Right atrium auricular region (tissue), 2 donors: ENCODE data around the gene KRCC1. TPM values are rescaled to one million over a fixed set of nuclear protein-coding genes. Genes with fewer than 3 reads are reported as not detected.
A peak's percentile ranks its signal among the peaks of the same experiment; 100 is the strongest.

Experiments
- DNase-seq: peaks from one replicate; pipeline ENCODE4 v3.0.0-alpha.2; 2019; ENCODE audit warnings: low spot score
- H3K27ac ChIP-seq, 2 donors: fragments of 200-600 bp; sonication (generic); 1 replicate in 1 of 2; 2 replicates in 1 of 2; pipeline ENCODE4 v1.5.1; 2016 to 2019
- H3K27me3 ChIP-seq, 2 donors: fragments of 200-600 bp; sonication (generic); one replicate each; pipeline versions ENCODE4 v1.5.1 to v1.6.0; 2017 to 2019
- H3K36me3 ChIP-seq: fragments of 200-600 bp; sonication (generic); one replicate; pipeline ENCODE4 v1.5.1; 2016
- H3K4me1 ChIP-seq, 2 donors: fragments of 200-600 bp; sonication (generic); one replicate each; pipeline versions ENCODE4 v1.5.1 to v1.6.0; 2017 to 2019
- H3K4me3 ChIP-seq, 2 donors: fragments of 200-600 bp; sonication (generic); 1 replicate in 1 of 2; 2 replicates in 1 of 2; pipeline ENCODE4 v1.5.1; 2017 to 2019; ENCODE audit warnings: mild to moderate bottlenecking in 1 of 2, moderate library complexity in 1 of 2
- H3K9me3 ChIP-seq, 2 donors: fragments of 200-600 bp; sonication (generic); one replicate each; pipeline ENCODE4 v1.5.1; 2019
- total RNA-seq, 2 donors: library from RNA; depleted of rRNA; stranded (reverse); fragments of >200 nt; gene quantifications; one replicate each; pipeline ENCODE4 v1.1.0, GENCODE V29; 2016
- TF ChIP-seq, protein P1 (sequence below), 2 donors: fragments of 200-600 bp; sonication (generic); IDR thresholded peaks; one replicate each; pipeline ENCODE4 v1.5.1; 2019; ENCODE audit warnings: antibody characterized with exemption in 2 of 2

KRCC1 gene
- total RNA-seq, 2 donors from 2014 or later, result 20.6 to 27.5 TPM

DNA sequence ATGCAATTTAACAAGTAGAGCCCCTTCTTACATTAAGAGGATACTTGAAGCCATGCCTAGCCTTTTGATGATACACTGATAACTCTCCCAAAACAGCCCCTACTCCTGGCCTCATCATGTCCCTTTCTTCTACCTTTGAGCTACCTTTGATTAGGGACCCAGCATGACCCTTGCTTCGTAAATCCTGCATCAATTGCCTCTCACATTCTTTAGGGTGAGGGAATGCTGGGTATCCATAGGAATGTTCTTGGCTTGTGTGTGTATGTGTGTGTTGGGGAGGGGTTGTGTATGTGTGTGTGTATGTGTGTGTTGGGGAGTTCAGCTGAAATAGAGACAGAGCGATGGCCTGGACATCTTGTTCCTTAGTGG, 5.3 kb upstream of the KRCC1 start:
- TF ChIP-seq, protein P1, sequence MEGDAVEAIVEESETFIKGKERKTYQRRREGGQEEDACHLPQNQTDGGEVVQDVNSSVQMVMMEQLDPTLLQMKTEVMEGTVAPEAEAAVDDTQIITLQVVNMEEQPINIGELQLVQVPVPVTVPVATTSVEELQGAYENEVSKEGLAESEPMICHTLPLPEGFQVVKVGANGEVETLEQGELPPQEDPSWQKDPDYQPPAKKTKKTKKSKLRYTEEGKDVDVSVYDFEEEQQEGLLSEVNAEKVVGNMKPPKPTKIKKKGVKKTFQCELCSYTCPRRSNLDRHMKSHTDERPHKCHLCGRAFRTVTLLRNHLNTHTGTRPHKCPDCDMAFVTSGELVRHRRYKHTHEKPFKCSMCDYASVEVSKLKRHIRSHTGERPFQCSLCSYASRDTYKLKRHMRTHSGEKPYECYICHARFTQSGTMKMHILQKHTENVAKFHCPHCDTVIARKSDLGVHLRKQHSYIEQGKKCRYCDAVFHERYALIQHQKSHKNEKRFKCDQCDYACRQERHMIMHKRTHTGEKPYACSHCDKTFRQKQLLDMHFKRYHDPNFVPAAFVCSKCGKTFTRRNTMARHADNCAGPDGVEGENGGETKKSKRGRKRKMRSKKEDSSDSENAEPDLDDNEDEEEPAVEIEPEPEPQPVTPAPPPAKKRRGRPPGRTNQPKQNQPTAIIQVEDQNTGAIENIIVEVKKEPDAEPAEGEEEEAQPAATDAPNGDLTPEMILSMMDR (IDR thresholded peaks at IDR 0.05), result no peak
- no peaks in the 10 kb centered on the region for H3K9me3 ChIP-seq
- H3K36me3 ChIP-seq, result no peaks in the 10 kb centered on the region
- no peak overlapping the region for H3K27ac ChIP-seq
- DNase-seq, result no peak
- no peaks in the 10 kb centered on the region for H3K27me3 ChIP-seq
- H3K4me1 ChIP-seq, result peaks cover 0 to 4% of the 10 kb centered on the region in 2 donors
- no peak overlapping the region for H3K4me3 ChIP-seq

DNA sequence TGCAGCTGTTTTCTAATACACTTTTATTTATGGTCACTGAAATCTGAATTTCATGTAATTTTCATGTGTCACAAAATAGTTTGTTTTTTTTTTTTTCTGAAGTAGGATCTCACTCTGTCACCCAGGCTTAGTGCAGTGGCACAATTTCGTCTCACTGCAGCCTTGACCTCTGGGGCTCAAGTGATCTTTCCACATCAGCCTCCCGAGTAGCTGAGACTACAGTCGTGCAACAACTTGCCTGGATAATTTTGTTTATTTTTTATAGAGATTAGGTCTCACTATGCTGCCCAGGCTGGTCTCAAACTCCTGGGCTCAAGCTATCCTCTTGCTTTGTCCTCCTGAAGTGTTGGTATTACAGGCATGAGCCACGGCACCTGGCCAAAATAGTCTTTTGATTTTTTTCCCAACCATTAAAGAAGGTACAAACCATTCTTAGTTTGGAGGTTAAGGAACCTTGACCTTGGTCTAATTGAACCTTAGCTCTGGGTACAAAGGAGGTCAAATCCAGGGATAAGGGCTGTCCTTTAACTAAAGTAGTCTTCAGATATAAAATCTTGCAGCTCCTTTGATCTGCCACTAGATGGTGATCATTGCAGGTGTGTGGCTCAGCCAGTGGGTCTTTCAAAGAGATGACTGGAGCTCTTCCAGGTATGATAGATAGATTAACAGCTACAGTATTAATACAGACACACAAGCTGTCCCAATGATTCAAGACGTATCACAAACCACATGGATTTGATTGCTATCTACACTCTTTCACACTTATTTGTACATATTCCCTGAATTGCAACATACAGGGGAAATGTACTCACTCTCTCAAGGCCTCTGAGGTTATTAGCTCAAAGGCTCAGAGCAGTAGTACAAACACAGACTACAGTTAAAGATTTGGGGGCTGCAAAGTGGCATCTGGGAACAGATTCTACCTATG, 4.7 kb upstream of the KRCC1 start:
- Histone ChIP-seq H3K27ac (no peak overlapping the region), H3K36me3 (no peaks in the 10 kb centered on the region), H3K9me3 (no peaks in the 10 kb centered on the region), H3K27me3 (no peaks in the 10 kb centered on the region), H3K4me3 (no peak overlapping the region), H3K4me1 (peaks cover 0 to 5% of the 10 kb centered on the region in 2 donors)
- peak; percentile 38 for DNase-seq
- TF ChIP-seq, protein P1 (IDR thresholded peaks at IDR 0.05), result peak; percentile 75 to 85

DNA sequence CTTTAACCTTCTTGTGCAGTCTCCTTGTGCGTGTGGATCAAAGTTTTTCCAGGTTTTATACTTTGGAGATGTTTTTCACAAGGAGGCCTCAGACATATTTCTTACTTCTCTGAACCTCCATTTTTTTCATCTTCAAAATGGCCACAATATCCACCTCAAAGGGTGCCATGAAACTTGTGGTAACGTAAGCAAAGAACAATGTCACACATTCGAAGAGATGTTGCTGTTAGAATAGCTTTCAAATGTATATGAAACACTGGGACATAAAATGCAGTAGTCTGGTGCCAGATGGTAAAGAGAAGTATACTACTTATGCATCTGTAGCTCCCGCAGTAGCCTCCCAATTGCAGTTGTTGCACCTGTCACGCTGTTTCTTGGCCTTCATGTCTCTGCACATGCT, 2.6 kb upstream of the KRCC1 start:
- DNase-seq, result no peak
- Histone ChIP-seq H3K27me3 (no peaks in the 10 kb centered on the region), H3K9me3 (no peaks in the 10 kb centered on the region), H3K4me3 (no peak overlapping the region), H3K27ac (no peak overlapping the region), H3K4me1 (peaks cover 0 to 21% of the 10 kb centered on the region in 2 donors), H3K36me3 (no peaks in the 10 kb centered on the region)
- TF ChIP-seq, protein P1 (IDR thresholded peaks at IDR 0.05), result no peak

DNA sequence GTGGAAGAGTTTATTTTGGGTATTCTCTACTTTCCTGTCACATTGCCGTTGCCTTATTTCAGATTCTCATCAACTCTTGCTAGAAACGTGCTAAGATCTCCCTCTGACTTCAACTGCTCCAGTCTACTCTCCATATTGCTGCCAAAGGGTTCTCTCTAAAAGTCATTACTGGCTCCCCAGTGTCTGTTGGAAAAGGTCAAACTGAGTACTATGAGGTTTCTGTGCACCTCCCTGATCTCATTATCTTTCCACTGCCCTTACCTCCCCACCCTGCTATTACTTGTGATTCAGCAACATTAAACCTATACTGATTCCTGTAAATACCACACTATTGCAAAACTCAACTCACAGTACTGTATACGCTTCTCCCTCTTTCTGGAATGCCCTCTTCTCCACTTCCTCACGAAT, 1.9 kb upstream of the KRCC1 start:
- TF ChIP-seq, protein P1 (IDR thresholded peaks at IDR 0.05), result no peak
- H3K4me1 ChIP-seq, result peaks cover 0 to 29% of the 10 kb centered on the region in 2 donors
- no peak for DNase-seq
- no peaks in the 10 kb centered on the region for H3K27me3 ChIP-seq
- no peak overlapping the region for H3K4me3 ChIP-seq
- H3K36me3 ChIP-seq, result no peaks in the 10 kb centered on the region
- no peak overlapping the region for H3K27ac ChIP-seq
- no peaks in the 10 kb centered on the region for H3K9me3 ChIP-seq

DNA sequence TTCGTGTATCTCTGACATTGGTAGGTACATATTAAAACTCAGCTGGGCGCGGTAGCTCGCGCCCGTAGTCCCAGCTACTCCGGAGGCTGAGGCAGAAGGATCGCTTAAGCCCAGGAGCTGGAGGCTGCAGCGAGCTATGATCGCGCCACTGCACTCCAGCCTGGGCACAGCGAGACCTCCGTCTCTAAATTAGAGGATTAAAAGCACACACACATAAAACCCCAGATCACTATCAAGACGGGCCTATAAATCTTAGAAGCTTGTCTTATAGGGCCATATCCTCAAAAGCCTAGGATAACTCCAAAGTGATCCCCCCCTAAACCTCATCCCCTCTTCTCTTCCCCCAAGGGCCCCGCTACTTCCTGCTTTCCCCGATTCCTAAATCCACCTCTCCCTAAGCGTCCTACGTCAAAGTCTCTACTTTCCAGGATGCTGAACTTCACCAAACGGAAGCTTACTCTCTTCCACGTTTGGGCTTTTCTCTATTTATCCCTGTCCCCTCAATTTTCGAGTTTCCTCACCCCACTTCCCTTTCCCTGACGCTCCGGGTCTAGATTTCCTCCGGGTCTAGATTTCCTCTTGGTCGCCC, 707 bp downstream of the KRCC1 start:
- Histone ChIP-seq H3K4me1 (peaks cover 0 to 29% of the 10 kb centered on the region in 2 donors), H3K27me3 (no peaks in the 10 kb centered on the region), H3K27ac (peak overlapping the region; percentile 96 to 97), H3K36me3 (no peaks in the 10 kb centered on the region), H3K9me3 (no peaks in the 10 kb centered on the region), H3K4me3 (peak overlapping the region; percentile 73 to 88)
- no peak for DNase-seq
- TF ChIP-seq, protein P1 (IDR thresholded peaks at IDR 0.05), result no peak
